Measurements from ENCODE around the gene CHN1.

The CHN1 gene

GRCh38 chr2:174918886-174919526 is 86.2 kb downstream of the CHN1 start:
- DNase-seq, result no peak

- no peak for DNase-seq
Observed at GRCh38 chr2:174916270-174916930, 88.8 kb downstream of the CHN1 start.

- no peak for DNase-seq
Observed at GRCh38 chr2:174914853-174915760, 90.1 kb downstream of the CHN1 start.

GRCh38 chr2:174908284-174908683 is 96.9 kb downstream of the CHN1 start:
- DNase-seq, result no peak

- DNase-seq, result no peak
Observed at GRCh38 chr2:174903264-174903556, 102.0 kb downstream of the CHN1 start.

- no peak for DNase-seq
Observed at GRCh38 chr2:174902506-174903263, 102.5 kb downstream of the CHN1 start.

GRCh38 chr2:174901075-174901474 is 104.1 kb downstream of the CHN1 start:
- no peak for DNase-seq

- DNase-seq, result no peak
Observed at GRCh38 chr2:174897286-174897685, 107.9 kb downstream of the CHN1 start.

- no peak for DNase-seq
Observed at GRCh38 chr2:174893018-174893417, 112.2 kb downstream of the CHN1 start.

- DNase-seq, result no peak
Observed at GRCh38 chr2:174892546-174892945, 112.6 kb downstream of the CHN1 start.

- no peak for DNase-seq
Observed at GRCh38 chr2:174888646-174889271, 116.4 kb downstream of the CHN1 start.

- DNase-seq, result no peak
Observed at GRCh38 chr2:174888146-174888545, 117.0 kb downstream of the CHN1 start.

GRCh38 chr2:174882416-174882815 is 122.8 kb downstream of the CHN1 start:
- DNase-seq, result no peak

GRCh38 chr2:174881678-174882077 is 123.5 kb downstream of the CHN1 start:
- DNase-seq, result no peak

GRCh38 chr2:174878537-174879147 is 126.5 kb downstream of the CHN1 start:
- peak; percentile 42 for DNase-seq

- no peak for DNase-seq
Observed at GRCh38 chr2:174877751-174878150, 127.4 kb downstream of the CHN1 start.

- DNase-seq, result no peak
Observed at GRCh38 chr2:174877301-174877700, 127.9 kb downstream of the CHN1 start.

GRCh38 chr2:174874085-174874484 is 131.1 kb downstream of the CHN1 start:
- DNase-seq, result no peak

- no peak for DNase-seq
Observed at GRCh38 chr2:174873471-174873870, 131.7 kb downstream of the CHN1 start.

- no peak for DNase-seq
Observed at GRCh38 chr2:174870787-174871186, 134.4 kb downstream of the CHN1 start.

- DNase-seq, result no peak
Observed at GRCh38 chr2:174868878-174869277, 136.3 kb downstream of the CHN1 start.

- DNase-seq, result no peak
Observed at GRCh38 chr2:174866421-174866820, 138.8 kb downstream of the CHN1 start.
